HCT116 (cell line): ENCODE measurements around the gene NUFIP2. TPM values are rescaled to one million over a fixed set of nuclear protein-coding genes. Genes with fewer than 3 reads are reported as not detected.

Experiments
- ATAC-seq: fragments of 200-7000 bp; cut with Tn5 transposase; 2 replicates; pipeline ENCODE4 v1.9.1; 2020; ENCODE audit warnings: mild to moderate bottlenecking, moderate library complexity
- BruUV-seq: library from RNA; stranded (reverse); fragments of 400-500 nt; replicated peaks from 2 replicates; lab custom pipeline; 2021; lab: Mats Ljungman, UMichigan
- CTCF ChIA-PET: fragments of 300-600 bp; sonication (Branson Sonifier 250); formaldehyde crosslinking; loops from one replicate; lab custom pipeline; 2021; ENCODE audit warnings: antibody characterized with exemption; lab: Charles Lee
- POLR2A ChIA-PET: fragments of 300-600, 350-600 bp; sonication (Branson Sonifier 250); formaldehyde crosslinking; loops from one replicate; lab custom pipeline; 2021; ENCODE audit warnings: antibody characterized with exemption; lab: Charles Lee
- RAD21 ChIA-PET, 2 experiments: fragments of 300-600 bp; sonication (Branson Sonifier 250); formaldehyde crosslinking; loops; one replicate each; lab custom pipeline; 2023; ENCODE audit warnings: low total read pairs in 2 of 2; ENCODE audit not compliant: uncharacterized antibody in 2 of 2, unreplicated experiment in 2 of 2, low non-redundant PET in 1 of 2; lab: Charles Lee
- DNase-seq: peaks from one replicate; pipeline ENCODE4 v3.0.0-alpha.2; 2010; ENCODE audit warnings: low read depth, low spot score
- H2AFZ ChIP-seq: fragments of 200-600 bp; shearing (Covaris generic), sonication (generic); 2 replicates; pipeline ENCODE4 v1.6.1; 2017; ENCODE audit warnings: low read depth, mixed run types, mixed read lengths, antibody characterized with exemption, low read length; ENCODE audit not compliant: poor library complexity, severe bottlenecking
- H3K27ac ChIP-seq: 2 replicates; pipeline ENCODE4 v1.5.1; 2012; ENCODE audit warnings: low read depth, low read length
- H3K27me3 ChIP-seq: fragments of 200-600 bp; sonication (generic); 2 replicates; pipeline ENCODE4 v1.6.1; 2016; ENCODE audit warnings: mixed run types, low read length, mixed read lengths; ENCODE audit not compliant: insufficient read depth
- H3K36me3 ChIP-seq, 2 experiments: fragments of 200-500 bp in 1 of 2; fragments of 200-600 bp in 1 of 2; sonication (Bioruptor generic) in 1 of 2; sonication (generic) in 1 of 2; 2 replicates each; pipeline versions ENCODE4 v1.5.1 to v1.6.1; 2014 to 2016; ENCODE audit warnings: low read length in 2 of 2, inconsistent platforms in 1 of 2, mixed read lengths in 1 of 2, mixed run types in 1 of 2; ENCODE audit not compliant: insufficient read depth in 2 of 2, control insufficient read depth in 1 of 2
- H3K4me1 ChIP-seq, 2 experiments: fragments of 200-600 bp in 1 of 2; sonication (generic) in 1 of 2; 2 replicates each; pipeline versions ENCODE4 v1.5.1 to v1.6.1; 2012 to 2017; ENCODE audit warnings: low read length in 2 of 2, inconsistent platforms in 1 of 2, mild to moderate bottlenecking in 1 of 2, mixed read lengths in 1 of 2, mixed run types in 1 of 2, moderate library complexity in 1 of 2; ENCODE audit not compliant: insufficient read depth in 2 of 2, control insufficient read depth in 1 of 2
- H3K4me2 ChIP-seq: fragments of 200-600 bp; sonication (generic); 2 replicates; pipeline ENCODE4 v1.6.1; 2017; ENCODE audit warnings: mixed run types, low read length, mixed read lengths
- H3K4me3 ChIP-seq, 2 experiments: fragments of 200-600 bp in 1 of 2; sonication (generic) in 1 of 2; replicated peaks in 1 of 2; 2 replicates each; pipeline ENCODE4 v1.5.1; 2011 to 2016; ENCODE audit warnings: low read length in 2 of 2, control low read depth in 1 of 2, low read depth in 1 of 2, mild to moderate bottlenecking in 1 of 2, mixed read lengths in 1 of 2, mixed run types in 1 of 2
- H3K79me2 ChIP-seq: fragments of 200-600 bp; sonication (generic); 2 replicates; pipeline ENCODE4 v1.6.1; 2017; ENCODE audit warnings: mild to moderate bottlenecking, mixed run types, low read length, moderate library complexity, mixed read lengths; ENCODE audit not compliant: insufficient read depth
- H3K9ac ChIP-seq: fragments of 200-600 bp; sonication (generic); 2 replicates; pipeline ENCODE4 v1.6.1; 2016; ENCODE audit warnings: low read length, mixed read lengths
- H3K9me2 ChIP-seq: fragments of 200-600 bp; sonication (generic), shearing (Covaris generic); 2 replicates; pipeline ENCODE4 v1.6.1; 2017; ENCODE audit warnings: mixed run types, mild to moderate bottlenecking, moderate library complexity; ENCODE audit not compliant: insufficient read depth
- H3K9me3 ChIP-seq, 2 experiments: fragments of 200-500 bp in 1 of 2; fragments of 200-600 bp in 1 of 2; sonication (Bioruptor generic) in 1 of 2; sonication (generic) in 1 of 2; 2 replicates each; pipeline ENCODE4 v1.6.1; 2014 to 2017; ENCODE audit warnings: low read length in 2 of 2, mixed read lengths in 2 of 2, inconsistent platforms in 1 of 2, low read depth in 1 of 2, mild to moderate bottlenecking in 1 of 2, mixed run types in 1 of 2, moderate library complexity in 1 of 2; ENCODE audit not compliant: control insufficient read depth in 1 of 2, insufficient read depth in 1 of 2
- H4K20me1 ChIP-seq: fragments of 200-600 bp; sonication (generic), shearing (Covaris generic); 2 replicates; pipeline ENCODE4 v1.6.1; 2017; ENCODE audit warnings: mixed run types, mild to moderate bottlenecking, moderate library complexity; ENCODE audit not compliant: insufficient read depth
- CBX3 ChIP-seq: IDR thresholded peaks from 2 replicates; pipeline ENCODE4 v1.6.1; 2012; ENCODE audit warnings: low read depth
- EGR1 ChIP-seq: IDR thresholded peaks from 2 replicates; pipeline ENCODE4 v1.6.1; 2012; ENCODE audit warnings: low read depth
- ELF1 ChIP-seq: IDR thresholded peaks from 2 replicates; pipeline ENCODE4 v1.6.1; 2012; ENCODE audit warnings: low read depth, borderline replicate concordance
- EZH2phosphoT487 ChIP-seq: fragments of 200-600 bp; IDR thresholded peaks from 2 replicates; pipeline ENCODE4 v1.6.1; 2018; ENCODE audit warnings: antibody characterized with exemption, borderline replicate concordance
- FOSL1 ChIP-seq: IDR thresholded peaks from 2 replicates; pipeline ENCODE4 v1.6.1; 2012; ENCODE audit warnings: low read depth
- JUND ChIP-seq: IDR thresholded peaks from 2 replicates; pipeline ENCODE4 v1.6.1; 2012
- POLR2A ChIP-seq: IDR thresholded peaks from 2 replicates; pipeline ENCODE4 v1.7.0; 2011; ENCODE audit warnings: borderline replicate concordance; ENCODE audit not compliant: insufficient read depth, insufficient read length; ENCODE audit errors: extremely low read depth
- POLR2AphosphoS5 ChIP-seq: IDR thresholded peaks from 2 replicates; pipeline ENCODE4 v1.6.1; 2011; ENCODE audit warnings: mild to moderate bottlenecking, low read depth, low read length, moderate library complexity
- RAD21 ChIP-seq: IDR thresholded peaks from 2 replicates; pipeline ENCODE4 v1.6.1; 2012; ENCODE audit warnings: low read depth, mild to moderate bottlenecking
- REST ChIP-seq: IDR thresholded peaks from 2 replicates; pipeline ENCODE4 v1.6.1; 2012; ENCODE audit warnings: low read depth
- SIN3A ChIP-seq: IDR thresholded peaks from 2 replicates; pipeline ENCODE4 v1.6.1; 2012; ENCODE audit warnings: low read depth
- SP1 ChIP-seq: IDR thresholded peaks from 2 replicates; pipeline ENCODE4 v1.6.1; 2012; ENCODE audit warnings: low read depth
- SRF ChIP-seq: IDR thresholded peaks from 2 replicates; pipeline ENCODE4 v1.6.1; 2012; ENCODE audit warnings: low read depth
- TCF7L2 ChIP-seq: IDR thresholded peaks from 2 replicates; pipeline ENCODE4 v1.7.0; 2011; ENCODE audit warnings: borderline replicate concordance, inconsistent platforms; ENCODE audit not compliant: insufficient read depth, insufficient read length; ENCODE audit errors: extremely low read depth
- YY1 ChIP-seq: IDR thresholded peaks from 2 replicates; pipeline ENCODE4 v1.6.1; 2011; ENCODE audit warnings: low read length, low read depth, moderate library complexity, mild to moderate bottlenecking; ENCODE audit not compliant: insufficient replicate concordance; ENCODE audit errors: extremely low read depth
- intact Hi-C: fragments of 100-400 bp; cut with micrococcal nuclease; formaldehyde crosslinking; loops from 2 replicates; pipeline ENCODE4 v1.10.0; 2022
- total RNA-seq: library from RNA; stranded (reverse); gene quantifications from one replicate; pipeline ENCODE4 v1.2.1, GENCODE V29; 2021; ENCODE audit not compliant: unreplicated experiment
- TF ChIP-seq, protein P1 (sequence below): IDR thresholded peaks from 2 replicates; pipeline ENCODE4 v1.6.1; 2011; ENCODE audit warnings: mild to moderate bottlenecking, low read length, moderate library complexity; ENCODE audit not compliant: insufficient replicate concordance; ENCODE audit errors: extremely low read depth
- TF ChIP-seq, protein P2 (sequence below), 3 experiments: fragments of 200-600 bp in 1 of 3; sonication (generic) in 1 of 3; IDR thresholded peaks in 2 of 3; conservative IDR thresholded peaks in 1 of 3; 2 replicates each; pipeline ENCODE4 v1.5.1; 2012 to 2017; ENCODE audit warnings: low read depth in 2 of 3, low read length in 2 of 3, antibody characterized with exemption in 1 of 3, borderline replicate concordance in 1 of 3, control low read depth in 1 of 3, mild to moderate bottlenecking in 1 of 3, mixed read lengths in 1 of 3, mixed run types in 1 of 3, moderate library complexity in 1 of 3; ENCODE audit not compliant: insufficient read depth in 1 of 3

The NUFIP2 gene
- total RNA-seq, 1 experiment from 2014 or later, result 66.5 TPM

- H3K9me2 ChIP-seq, result no peaks in the 10 kb centered on the region
- ATAC-seq, result no peak
- no peak overlapping the region for H2AFZ ChIP-seq
- CTCF ChIA-PET, result no interaction called here
- H3K27me3 ChIP-seq, result no peaks in the 10 kb centered on the region
- no peak overlapping the region for H3K9ac ChIP-seq
- H3K9me3 ChIP-seq, result no peaks in the 10 kb centered on the region
- intact Hi-C loops, result no loop called here
- H3K4me3 ChIP-seq, result no peak overlapping the region
- no peaks in the 10 kb centered on the region for H3K4me1 ChIP-seq
- H3K27ac ChIP-seq, result no peak overlapping the region
- no peak for DNase-seq
- POLR2A ChIA-PET, result no interaction called here
- peaks cover 45% of the 10 kb centered on the region; the same call in 1 of the 2 replicates for H4K20me1 ChIP-seq
- no TSS peak for BruUV-seq
- TF ChIP-seq POLR2AphosphoS5, result no peak
- no peak for TF ChIP-seq JUND
- no peak for TF ChIP-seq TCF7L2
- TF ChIP-seq REST, result no peak
- TF ChIP-seq YY1, result no peak
- TF ChIP-seq, protein P1, sequence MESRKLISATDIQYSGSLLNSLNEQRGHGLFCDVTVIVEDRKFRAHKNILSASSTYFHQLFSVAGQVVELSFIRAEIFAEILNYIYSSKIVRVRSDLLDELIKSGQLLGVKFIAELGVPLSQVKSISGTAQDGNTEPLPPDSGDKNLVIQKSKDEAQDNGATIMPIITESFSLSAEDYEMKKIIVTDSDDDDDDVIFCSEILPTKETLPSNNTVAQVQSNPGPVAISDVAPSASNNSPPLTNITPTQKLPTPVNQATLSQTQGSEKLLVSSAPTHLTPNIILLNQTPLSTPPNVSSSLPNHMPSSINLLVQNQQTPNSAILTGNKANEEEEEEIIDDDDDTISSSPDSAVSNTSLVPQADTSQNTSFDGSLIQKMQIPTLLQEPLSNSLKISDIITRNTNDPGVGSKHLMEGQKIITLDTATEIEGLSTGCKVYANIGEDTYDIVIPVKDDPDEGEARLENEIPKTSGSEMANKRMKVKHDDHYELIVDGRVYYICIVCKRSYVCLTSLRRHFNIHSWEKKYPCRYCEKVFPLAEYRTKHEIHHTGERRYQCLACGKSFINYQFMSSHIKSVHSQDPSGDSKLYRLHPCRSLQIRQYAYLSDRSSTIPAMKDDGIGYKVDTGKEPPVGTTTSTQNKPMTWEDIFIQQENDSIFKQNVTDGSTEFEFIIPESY, result no peak
- no peak for TF ChIP-seq ELF1
- no peak for TF ChIP-seq SIN3A
- no peak for TF ChIP-seq EZH2phosphoT487
- no peak for TF ChIP-seq SP1
- TF ChIP-seq, protein P2, sequence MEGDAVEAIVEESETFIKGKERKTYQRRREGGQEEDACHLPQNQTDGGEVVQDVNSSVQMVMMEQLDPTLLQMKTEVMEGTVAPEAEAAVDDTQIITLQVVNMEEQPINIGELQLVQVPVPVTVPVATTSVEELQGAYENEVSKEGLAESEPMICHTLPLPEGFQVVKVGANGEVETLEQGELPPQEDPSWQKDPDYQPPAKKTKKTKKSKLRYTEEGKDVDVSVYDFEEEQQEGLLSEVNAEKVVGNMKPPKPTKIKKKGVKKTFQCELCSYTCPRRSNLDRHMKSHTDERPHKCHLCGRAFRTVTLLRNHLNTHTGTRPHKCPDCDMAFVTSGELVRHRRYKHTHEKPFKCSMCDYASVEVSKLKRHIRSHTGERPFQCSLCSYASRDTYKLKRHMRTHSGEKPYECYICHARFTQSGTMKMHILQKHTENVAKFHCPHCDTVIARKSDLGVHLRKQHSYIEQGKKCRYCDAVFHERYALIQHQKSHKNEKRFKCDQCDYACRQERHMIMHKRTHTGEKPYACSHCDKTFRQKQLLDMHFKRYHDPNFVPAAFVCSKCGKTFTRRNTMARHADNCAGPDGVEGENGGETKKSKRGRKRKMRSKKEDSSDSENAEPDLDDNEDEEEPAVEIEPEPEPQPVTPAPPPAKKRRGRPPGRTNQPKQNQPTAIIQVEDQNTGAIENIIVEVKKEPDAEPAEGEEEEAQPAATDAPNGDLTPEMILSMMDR (IDR thresholded peaks at IDR 0.05 in 2 of 3, conservative IDR thresholded peaks at IDR 0.05 in 1 of 3; ENCODE audit: borderline replicate concordance in 1 of 3, insufficient read depth in 1 of 3, low read depth in 2 of 3, low read length in 2 of 3), result peak in 1 of 3 experiments; percentile 17; a peak in 2 of 6 replicates
- TF ChIP-seq FOSL1, result no peak
- TF ChIP-seq POLR2A, result no peak
- TF ChIP-seq CBX3, result no peak
- TF ChIP-seq EGR1, result no peak
- TF ChIP-seq SRF, result no peak
- 0 out of 2 replicates have a peak, but pooled peaks have one; percentile 6 for TF ChIP-seq RAD21
- H3K4me2 ChIP-seq, result no peak overlapping the region
- RAD21 ChIA-PET, result no interaction called here
- peaks cover 94% of the 10 kb centered on the region for H3K79me2 ChIP-seq
- peaks cover 9 to 13% of the 10 kb centered on the region in 2 experiments; a peak in 3 of 4 replicates for H3K36me3 ChIP-seq
Measured at GRCh38 chr17:29253037-29253436, 40.9 kb downstream of the NUFIP2 start.
